Measurements from ENCODE around the gene CREB3L4.

Gene CREB3L4

GRCh38 chr1:153967107-153967999, at the start of gene CREB3L4:
CREB3L4 (plus strand) TSS chr1:153967902; CDS start chr1:153968526, 624 bp downstream.
- DNase-seq: peak; percentile 89

- DNase-seq: no peak
Measured at GRCh38 chr1:153919876-153920852, 47.5 kb upstream of the CREB3L4 start.

- peak; percentile 66 for DNase-seq
Measured at GRCh38 chr1:153921080-153921802, 46.5 kb upstream of the CREB3L4 start.

DNA sequence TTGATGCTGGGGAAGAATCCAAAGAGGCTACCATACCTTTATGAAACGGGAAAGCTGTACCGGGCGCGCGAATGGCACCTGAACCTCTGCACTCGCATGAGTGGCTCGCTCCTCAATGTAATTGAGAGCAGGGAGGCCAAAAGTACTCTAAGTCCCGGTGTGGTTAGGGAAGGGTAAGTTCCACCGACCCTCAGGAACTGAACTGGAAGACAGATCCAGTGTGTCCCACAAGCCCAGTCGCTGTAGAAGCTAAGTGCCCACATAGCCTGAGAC, 46.0 kb upstream of the CREB3L4 start:
- no peak for DNase-seq

- no peak for DNase-seq
Measured at GRCh38 chr1:153922076-153922971, 45.4 kb upstream of the CREB3L4 start.

- peak; percentile 97 for DNase-seq
Measured at GRCh38 chr1:153922972-153923925, 44.5 kb upstream of the CREB3L4 start, which contains the start of gene GATAD2B. GATAD2B (minus strand) TSS chr1:153922972; CDS start chr1:153828347, 94,625 bp downstream.

DNA sequence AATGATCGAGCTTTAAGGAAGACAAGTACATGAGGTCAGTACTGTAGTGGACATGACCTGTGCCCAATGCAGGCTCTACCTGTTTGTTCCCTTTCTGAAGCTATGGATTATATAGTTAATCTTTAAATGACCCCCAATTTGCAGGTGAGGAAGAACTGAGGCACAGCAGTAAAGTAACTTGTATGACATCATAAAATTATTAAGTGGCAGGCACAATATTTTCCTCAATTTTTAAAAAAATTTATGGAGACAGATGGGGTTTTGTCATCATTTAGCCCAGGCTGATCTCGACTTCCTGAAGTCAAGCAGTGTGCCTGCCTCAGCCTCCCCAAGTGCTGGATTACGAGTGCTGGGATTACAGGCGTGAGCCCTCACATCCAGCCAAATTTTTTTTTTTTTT, 41.3 kb upstream of the CREB3L4 start:
- no peak for DNase-seq

- DNase-seq: no peak
Measured at GRCh38 chr1:153928245-153928644, 39.5 kb upstream of the CREB3L4 start.

- no peak for DNase-seq
Measured at GRCh38 chr1:153928791-153929341, 38.8 kb upstream of the CREB3L4 start.

DNA sequence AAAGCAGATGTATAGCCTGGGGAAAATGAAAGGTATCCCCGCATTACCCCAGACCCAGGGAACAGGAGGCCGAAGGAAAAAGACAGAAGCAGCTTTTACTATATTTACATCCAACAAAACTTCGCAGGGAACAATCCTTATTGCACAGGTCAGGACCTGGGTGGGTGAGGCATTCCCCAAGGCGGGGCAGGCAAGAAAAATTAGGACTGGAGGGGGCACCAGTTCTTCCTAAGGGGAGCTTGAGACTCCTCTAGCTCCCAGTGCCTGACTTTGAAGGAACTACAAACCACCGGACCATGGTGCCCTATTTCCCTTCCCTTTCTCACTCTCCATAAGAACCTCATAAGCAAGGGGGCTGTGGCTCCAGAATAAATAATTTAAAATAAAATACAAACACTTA, 38.3 kb upstream of the CREB3L4 start:
- DNase-seq: no peak

- no peak for DNase-seq
Measured at GRCh38 chr1:153929981-153930948, 37.4 kb upstream of the CREB3L4 start.

DNA sequence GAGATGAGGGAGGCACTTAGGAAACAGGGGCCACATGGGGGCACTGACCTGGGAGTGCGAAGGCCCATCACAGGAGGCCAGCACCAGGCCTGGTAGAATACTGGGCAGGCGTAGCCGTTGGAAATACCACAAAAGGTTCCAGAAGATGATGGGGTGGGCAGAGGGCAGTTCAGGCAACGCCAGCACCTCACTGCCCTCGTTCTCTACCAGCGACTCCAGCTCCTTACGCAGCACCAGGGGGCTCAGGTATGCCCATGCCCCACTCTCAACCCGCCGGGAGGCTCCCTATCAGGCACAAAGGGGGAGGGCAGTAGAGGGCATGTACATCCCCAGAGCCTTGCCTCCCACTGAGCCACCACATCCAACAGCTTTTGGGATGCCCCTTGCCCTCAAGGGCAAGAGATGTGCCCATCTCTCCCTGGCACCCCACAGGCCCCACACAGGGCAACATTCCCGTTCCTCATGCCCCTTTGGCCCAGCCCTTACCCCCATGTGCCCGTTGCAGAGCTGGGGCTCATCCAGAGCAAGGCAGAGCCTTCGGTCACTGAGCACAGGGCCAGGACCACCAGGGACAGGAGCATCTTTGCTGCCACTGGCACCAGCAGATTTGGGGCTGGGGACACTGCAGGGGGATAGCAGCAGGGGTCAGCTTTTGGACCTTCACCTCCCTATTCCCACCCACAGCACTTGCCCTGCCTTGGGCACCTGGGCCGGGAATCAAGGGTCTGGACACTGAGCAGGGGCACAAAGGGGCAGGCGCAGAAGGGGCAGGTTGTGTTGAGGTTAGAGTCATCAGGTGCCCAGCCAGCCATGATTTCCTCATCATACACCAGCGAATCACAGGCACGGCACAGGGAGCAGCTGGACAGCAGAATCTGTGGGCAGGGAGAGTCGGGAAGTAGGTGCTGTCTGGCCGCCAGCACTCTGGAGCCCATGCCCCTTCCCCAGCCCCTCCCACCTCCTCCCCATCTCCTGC, 35.3 kb upstream of the CREB3L4 start:
- DNase-seq: no peak

- no peak for DNase-seq
Measured at GRCh38 chr1:153933430-153933829, 34.3 kb upstream of the CREB3L4 start.

GRCh38 chr1:153933955-153934354, 33.7 kb upstream of the CREB3L4 start:
- no peak for DNase-seq

GRCh38 chr1:153934746-153935145, 33.0 kb upstream of the CREB3L4 start:
- DNase-seq: no peak

DNA sequence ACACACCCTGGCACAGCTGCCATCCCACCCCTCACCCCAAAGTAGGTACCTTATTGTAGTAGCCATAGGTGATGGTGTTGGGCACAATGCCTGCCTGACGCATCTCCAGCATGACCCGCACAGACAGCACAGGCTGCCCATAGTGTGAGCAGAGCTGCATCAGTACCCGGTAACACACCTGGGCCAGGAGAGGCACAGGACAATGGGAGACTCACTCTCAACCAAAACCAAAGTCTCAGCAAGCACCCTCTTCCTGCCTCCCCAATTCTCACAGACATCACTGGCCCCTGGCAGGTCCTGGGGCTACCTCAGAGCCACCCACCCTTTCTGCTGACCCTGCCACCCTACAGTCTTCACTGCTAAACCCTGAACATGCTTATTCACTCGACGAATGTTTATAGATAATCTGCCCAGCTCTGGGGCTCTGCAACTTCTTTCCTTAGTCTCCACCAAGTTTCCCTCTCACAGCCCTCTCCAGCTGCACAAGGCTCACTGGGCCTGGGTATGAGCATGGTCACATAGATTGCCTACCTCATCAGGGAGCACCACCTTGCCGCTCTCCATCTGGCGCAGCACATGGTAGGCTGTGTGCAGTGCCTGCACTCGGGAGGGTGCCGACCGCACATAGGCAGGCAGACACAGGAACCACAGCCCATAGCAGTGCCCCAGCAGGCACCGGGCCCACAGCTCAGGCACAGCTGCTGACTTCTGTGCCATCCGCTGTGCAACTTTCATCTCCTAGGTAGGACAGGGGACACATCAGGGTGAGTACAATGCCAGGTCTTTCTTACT, 31.5 kb upstream of the CREB3L4 start:
- DNase-seq: no peak

- DNase-seq: no peak
Measured at GRCh38 chr1:153937331-153937730, 30.4 kb upstream of the CREB3L4 start.
